WERI-Rb-1 (cell line): Measurements from ENCODE around the gene OR11H7.

Experiments used
- DNase-seq: peaks from one replicate; pipeline ENCODE4 v3.0.0-alpha.2; 2020
- H3K27ac ChIP-seq: fragments of 250-450 bp; sonication (Bioruptor Pico); 2 replicates; pipeline ENCODE4 v1.5.1; 2020; ENCODE audit warnings: mild to moderate bottlenecking, moderate library complexity
- H3K27me3 ChIP-seq: fragments of 250-450 bp; sonication (Bioruptor Pico); 2 replicates; pipeline ENCODE4 v1.5.1; 2021; ENCODE audit warnings: mild to moderate bottlenecking, low read depth, moderate library complexity; ENCODE audit not compliant: insufficient read depth, severe bottlenecking
- H3K36me3 ChIP-seq: fragments of 250-450 bp; sonication (Bioruptor Pico); 2 replicates; pipeline ENCODE4 v1.5.1; 2020; ENCODE audit warnings: mild to moderate bottlenecking, moderate library complexity
- H3K4me3 ChIP-seq: 2 replicates; pipeline ENCODE4 v1.5.1; 2011; ENCODE audit warnings: low read depth, mild to moderate bottlenecking, control low read depth, low read length
- H3K9me3 ChIP-seq: fragments of 250-450 bp; sonication (Bioruptor Pico); 2 replicates; pipeline ENCODE4 v1.5.1; 2021; ENCODE audit warnings: mild to moderate bottlenecking, moderate library complexity; ENCODE audit not compliant: severe bottlenecking
- CTCF ChIP-seq: IDR thresholded peaks from 2 replicates; pipeline ENCODE4 v1.5.1; 2011; ENCODE audit warnings: low read depth, mild to moderate bottlenecking, control low read depth, inconsistent platforms, low read length

OR11H7 gene

GRCh38 chr14:20228681-20229080 lies at the start of gene OR11H7:
Gene OR11H7 (plus strand): TSS chr14:20228981.
- no peak for DNase-seq
- Histone ChIP-seq H3K27me3 (peaks cover 27% of the 10 kb centered on the region), H3K27ac (no peak within 1 kb of the TSS), H3K4me3 (no peak within 1 kb of the TSS), H3K36me3 (no peaks in the 10 kb centered on the region), H3K9me3 (no peaks in the 10 kb centered on the region)
- no peak for TF ChIP-seq CTCF

DNA sequence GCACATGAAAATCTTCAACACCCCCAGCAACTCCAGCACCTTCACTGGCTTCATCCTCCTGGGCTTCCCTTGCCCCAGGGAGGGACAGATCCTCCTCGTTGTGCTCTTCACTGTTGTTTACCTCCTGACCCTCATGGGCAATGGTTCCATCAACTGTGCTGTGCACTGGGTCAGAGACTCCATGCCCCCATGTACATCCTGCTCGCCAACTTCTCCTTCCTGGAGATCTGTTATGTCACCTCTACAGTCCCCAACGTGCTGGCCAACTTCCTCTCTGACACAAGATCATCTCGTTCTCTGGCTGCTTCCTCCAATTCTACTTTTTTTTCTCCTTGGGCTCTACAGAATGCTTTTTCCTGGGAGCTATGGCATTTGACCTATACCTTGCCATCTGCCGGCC lies 49.6 kb upstream of the OR11H7 start:
- H3K27me3 ChIP-seq, result peaks cover 54% of the 10 kb centered on the region
- no peak overlapping the region for H3K27ac ChIP-seq
- no peak for TF ChIP-seq CTCF
- H3K9me3 ChIP-seq, result no peaks in the 10 kb centered on the region
- no peak overlapping the region for H3K4me3 ChIP-seq
- no peaks in the 10 kb centered on the region for H3K36me3 ChIP-seq
- DNase-seq, result no peak

- Histone ChIP-seq H3K36me3 (no peaks in the 10 kb centered on the region), H3K9me3 (no peaks in the 10 kb centered on the region), H3K27ac (no peak overlapping the region), H3K4me3 (no peak overlapping the region), H3K27me3 (peaks cover 60% of the 10 kb centered on the region)
- no peak for TF ChIP-seq CTCF
- no peak for DNase-seq
Measured at GRCh38 chr14:20179880-20180279, 48.9 kb upstream of the OR11H7 start.

GRCh38 chr14:20180486-20180885 lies 48.3 kb upstream of the OR11H7 start:
- Histone ChIP-seq H3K9me3 (no peaks in the 10 kb centered on the region), H3K27me3 (peaks cover 63% of the 10 kb centered on the region), H3K36me3 (no peaks in the 10 kb centered on the region), H3K4me3 (no peak overlapping the region), H3K27ac (no peak overlapping the region)
- DNase-seq, result no peak
- no peak for TF ChIP-seq CTCF

DNA sequence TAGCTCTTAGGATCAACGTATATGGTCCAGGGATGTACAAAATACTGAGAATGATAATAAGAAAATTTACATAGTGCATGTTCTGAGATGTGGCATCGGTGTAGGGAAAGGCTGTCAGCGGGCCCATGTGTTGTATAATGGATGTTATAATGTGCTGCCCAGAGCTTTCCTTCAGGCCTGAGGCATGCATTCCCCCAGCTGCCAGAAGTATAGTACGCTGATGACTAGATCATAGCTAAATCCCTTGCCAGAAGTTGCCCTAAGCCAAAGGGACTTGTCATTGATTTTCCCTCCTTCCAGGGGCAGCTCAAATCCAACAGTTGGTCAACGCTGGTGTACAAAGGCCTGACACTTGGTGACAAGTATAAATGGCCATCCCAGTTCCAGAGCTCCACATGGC lies 44.6 kb upstream of the OR11H7 start:
- DNase-seq, result no peak
- Histone ChIP-seq H3K27ac (no peak overlapping the region), H3K4me3 (no peak overlapping the region), H3K36me3 (no peaks in the 10 kb centered on the region), H3K27me3 (peaks cover 49% of the 10 kb centered on the region), H3K9me3 (no peaks in the 10 kb centered on the region)
- no peak for TF ChIP-seq CTCF

GRCh38 chr14:20190596-20190995 lies 38.2 kb upstream of the OR11H7 start, which contains the start of gene OR11G2:
Gene OR11G2 (plus strand): TSS chr14:20190896. CDS start chr14:20197438, 6,542 bp downstream.
- no peak within 1 kb of the TSS for H3K27ac ChIP-seq

More at GRCh38 chr14:20190596-20190995, 38.2 kb upstream of the OR11H7 start, which contains the start of gene OR11G2:
- no peak within 1 kb of the TSS for H3K4me3 ChIP-seq
- no peaks in the 10 kb centered on the region for H3K36me3 ChIP-seq
- TF ChIP-seq CTCF, result no peak
- no peak for DNase-seq
- H3K27me3 ChIP-seq, result peaks cover 54% of the 10 kb centered on the region
- no peaks in the 10 kb centered on the region for H3K9me3 ChIP-seq
